ENCODE data around the gene RIPPLY1.

Gene RIPPLY1

GRCh38 chrX:106950381-106950780, 47.2 kb upstream of the RIPPLY1 start:
- Histone ChIP-seq H3K4me2 (ENCODE audit: low read depth, low read length, poor library complexity, severe bottlenecking) (no peak overlapping the region), H3K27me3 (ENCODE audit: low read length) (no peaks in the 10 kb centered on the region), H2AFZ (ENCODE audit: low read depth, low read length, severe bottlenecking) (no peak overlapping the region)

GRCh38 chrX:106949366-106949765, 46.2 kb upstream of the RIPPLY1 start:
- Histone ChIP-seq H3K4me3 (ENCODE audit: insufficient read depth, low read length, poor library complexity, severe bottlenecking) (no peak overlapping the region), H3K4me2 (ENCODE audit: low read depth, low read length, poor library complexity, severe bottlenecking) (no peak overlapping the region), H2AFZ (ENCODE audit: low read depth, low read length, severe bottlenecking) (no peak overlapping the region), H4K20me1 (ENCODE audit: low read depth, low read length) (no peaks in the 10 kb centered on the region), H3F3A (ENCODE audit: insufficient read depth) (no peaks in the 10 kb centered on the region), H3K79me2 (ENCODE audit: insufficient read depth, low read length) (no peaks in the 10 kb centered on the region), H3K9me2 (replicated peaks; ENCODE audit: insufficient read depth, low read length) (no peaks in the 10 kb centered on the region), H3K27me3 (ENCODE audit: low read length) (no peaks in the 10 kb centered on the region), H3K27ac (ENCODE audit: low read depth, low read length) (no peak overlapping the region), H3K9me3 (ENCODE audit: insufficient read depth, low read length) (no peaks in the 10 kb centered on the region), H3K9ac (ENCODE audit: low read length) (no peak overlapping the region), H3K36me3 (ENCODE audit: low read length) (no peaks in the 10 kb centered on the region)
- no peak for TF ChIP-seq EZH2phosphoT487 (conservative IDR thresholded peaks at IDR 0.05; ENCODE audit: low read length)
- TF ChIP-seq CTCF (IDR thresholded peaks at IDR 0.05; ENCODE audit: insufficient read depth, low read length, poor library complexity, severe bottlenecking), result no peak

More at GRCh38 chrX:106950381-106950780, 47.2 kb upstream of the RIPPLY1 start:
- Histone ChIP-seq H4K20me1 (ENCODE audit: low read depth, low read length) (no peaks in the 10 kb centered on the region), H3K9me3 (ENCODE audit: insufficient read depth, low read length) (no peaks in the 10 kb centered on the region), H3K36me3 (ENCODE audit: low read length) (no peaks in the 10 kb centered on the region), H3K79me2 (ENCODE audit: insufficient read depth, low read length) (no peaks in the 10 kb centered on the region), H3K27ac (ENCODE audit: low read depth, low read length) (no peak overlapping the region), H3F3A (ENCODE audit: insufficient read depth) (no peaks in the 10 kb centered on the region), H3K9me2 (replicated peaks; ENCODE audit: insufficient read depth, low read length) (no peaks in the 10 kb centered on the region), H3K9ac (ENCODE audit: low read length) (no peak overlapping the region), H3K4me3 (ENCODE audit: insufficient read depth, low read length, poor library complexity, severe bottlenecking) (no peak overlapping the region)
- TF ChIP-seq CTCF (IDR thresholded peaks at IDR 0.05; ENCODE audit: insufficient read depth, low read length, poor library complexity, severe bottlenecking), result no peak
- no peak for TF ChIP-seq EZH2phosphoT487 (conservative IDR thresholded peaks at IDR 0.05; ENCODE audit: low read length)

- no peak overlapping the region for H3K4me3 ChIP-seq (ENCODE audit: insufficient read depth, low read length, poor library complexity, severe bottlenecking)
- no peaks in the 10 kb centered on the region for H3K36me3 ChIP-seq (ENCODE audit: low read length)
- H3K27ac ChIP-seq (ENCODE audit: low read depth, low read length), result no peak overlapping the region
- TF ChIP-seq CTCF (IDR thresholded peaks at IDR 0.05; ENCODE audit: insufficient read depth, low read length, poor library complexity, severe bottlenecking), result no peak
- TF ChIP-seq EZH2phosphoT487 (conservative IDR thresholded peaks at IDR 0.05; ENCODE audit: low read length), result no peak
- H3K27me3 ChIP-seq (ENCODE audit: low read length), result no peaks in the 10 kb centered on the region
- no peaks in the 10 kb centered on the region for H3F3A ChIP-seq (ENCODE audit: insufficient read depth)
- H4K20me1 ChIP-seq (ENCODE audit: low read depth, low read length), result no peaks in the 10 kb centered on the region
- no peak overlapping the region for H3K9ac ChIP-seq (ENCODE audit: low read length)
- no peaks in the 10 kb centered on the region for H3K9me2 ChIP-seq (replicated peaks; ENCODE audit: insufficient read depth, low read length)
- H3K4me2 ChIP-seq (ENCODE audit: low read depth, low read length, poor library complexity, severe bottlenecking), result no peak overlapping the region
- H3K79me2 ChIP-seq (ENCODE audit: insufficient read depth, low read length), result no peaks in the 10 kb centered on the region
- H3K9me3 ChIP-seq (ENCODE audit: insufficient read depth, low read length), result no peaks in the 10 kb centered on the region
- no peak overlapping the region for H2AFZ ChIP-seq (ENCODE audit: low read depth, low read length, severe bottlenecking)
These were observed 45.5 kb upstream of the RIPPLY1 start for GRCh38 chrX:106948641-106949040.

All from SU-DHL-6 (cell line).